IMR-90 (cell line): ENCODE measurements around the gene GSTT4. TPM values are rescaled to one million over a fixed set of nuclear protein-coding genes. Genes with fewer than 3 reads are reported as not detected.

Experiments used
- ATAC-seq: fragments of 200-7000 bp; cut with Tn5 transposase; 2 replicates; pipeline ENCODE4 v1.9.1; 2020; ENCODE audit warnings: low read depth, mild to moderate bottlenecking, moderate library complexity
- BruUV-seq: library from RNA; stranded (reverse); fragments of 400-500 nt; replicated peaks from 2 replicates; lab custom pipeline; 2021; lab: Mats Ljungman, UMichigan
- CTCF ChIA-PET: fragments of 300-600 bp; formaldehyde crosslinking; extraction: SDS; loops from one replicate; lab custom pipeline; 2021; ENCODE audit warnings: antibody characterized with exemption; lab: Yijun Ruan, JAX
- POLR2A ChIA-PET: fragments of 300-600 bp; sonication (Branson Sonifier 250); formaldehyde crosslinking; loops from one replicate; lab custom pipeline; 2022; ENCODE audit warnings: antibody characterized with exemption; ENCODE audit not compliant: unreplicated experiment; lab: Charles Lee
- DNase-seq: peaks from one replicate; pipeline ENCODE4 v3.0.0; 2013
- H2AFZ ChIP-seq: replicated peaks from 2 replicates; pipeline ENCODE3; 2013; ENCODE audit warnings: low read length, mild to moderate bottlenecking; ENCODE audit not compliant: poor library complexity
- H2AK5ac ChIP-seq: 2 replicates; pipeline ENCODE4 v1.6.1; 2013; ENCODE audit warnings: low read depth, low read length, inconsistent platforms
- H2AK9ac ChIP-seq: replicated peaks from 2 replicates; pipeline ENCODE3; 2013; ENCODE audit warnings: mild to moderate bottlenecking, low read depth, low read length, moderate library complexity; ENCODE audit not compliant: poor library complexity
- H2BK120ac ChIP-seq: 2 replicates; pipeline ENCODE4 v1.6.1; 2013; ENCODE audit warnings: low read depth, low read length, inconsistent platforms
- H2BK15ac ChIP-seq: 3 replicates; pipeline ENCODE4 v1.6.1; 2013; ENCODE audit warnings: low read depth, low read length, inconsistent platforms
- H2BK20ac ChIP-seq: 2 replicates; pipeline ENCODE4 v1.6.1; 2013; ENCODE audit warnings: low read depth, mild to moderate bottlenecking, inconsistent platforms, low read length, moderate library complexity
- H2BK5ac ChIP-seq: 2 replicates; pipeline ENCODE4 v1.6.1; 2013; ENCODE audit warnings: mild to moderate bottlenecking, low read depth, low read length, inconsistent platforms; ENCODE audit not compliant: poor library complexity, severe bottlenecking
- H3K14ac ChIP-seq: replicated peaks from 2 replicates; pipeline ENCODE4 v1.6.1; 2013; ENCODE audit warnings: low read depth, low read length, inconsistent platforms
- H3K18ac ChIP-seq: 2 replicates; pipeline ENCODE4 v1.6.1; 2013; ENCODE audit warnings: low read depth, low read length, control low read depth
- H3K23ac ChIP-seq: 2 replicates; pipeline ENCODE4 v1.6.1; 2013; ENCODE audit warnings: low read depth, low read length, inconsistent platforms
- H3K27ac ChIP-seq: 2 replicates; pipeline ENCODE4 v1.5.1; 2013; ENCODE audit warnings: mild to moderate bottlenecking, control low read depth, low read length; ENCODE audit not compliant: insufficient read depth
- H3K27me3 ChIP-seq: 2 replicates; pipeline ENCODE4 v1.6.1; 2013; ENCODE audit warnings: low read length; ENCODE audit not compliant: control insufficient read depth, insufficient read depth
- H3K36me3 ChIP-seq: 2 replicates; pipeline ENCODE4 v1.6.1; 2013; ENCODE audit warnings: low read length, mixed read lengths; ENCODE audit not compliant: control insufficient read depth, insufficient read depth
- H3K4ac ChIP-seq: 2 replicates; pipeline ENCODE4 v1.6.1; 2013; ENCODE audit warnings: low read depth, low read length, inconsistent platforms
- H3K4me1 ChIP-seq: 2 replicates; pipeline ENCODE4 v1.6.1; 2013; ENCODE audit warnings: low read length, mixed read lengths; ENCODE audit not compliant: control insufficient read depth, insufficient read depth
- H3K4me2 ChIP-seq: 2 replicates; pipeline ENCODE4 v1.6.1; 2013; ENCODE audit warnings: low read depth, mild to moderate bottlenecking, control low read depth, low read length, moderate library complexity
- H3K4me3 ChIP-seq: 2 replicates; pipeline ENCODE4 v1.5.1; 2013; ENCODE audit warnings: low read depth, mild to moderate bottlenecking, control low read depth, low read length, moderate library complexity; ENCODE audit not compliant: insufficient read depth
- H3K56ac ChIP-seq: 2 replicates; pipeline ENCODE4 v1.6.1; 2013; ENCODE audit warnings: low read length, inconsistent platforms; ENCODE audit not compliant: insufficient read depth; ENCODE audit errors: extremely low read depth
- H3K79me1 ChIP-seq, 2 experiments: 2 replicates each; pipeline ENCODE4 v1.6.1; 2013; ENCODE audit warnings: low read length in 2 of 2, inconsistent platforms in 1 of 2, low read depth in 1 of 2
- H3K9ac ChIP-seq: 2 replicates; pipeline ENCODE4 v1.6.1; 2013; ENCODE audit warnings: low read depth, low read length, control low read depth
- H3K9me1 ChIP-seq: 2 replicates; pipeline ENCODE4 v1.6.1; 2013; ENCODE audit warnings: low read length, inconsistent platforms; ENCODE audit not compliant: insufficient read depth
- H3K9me3 ChIP-seq: 2 replicates; pipeline ENCODE4 v1.6.1; 2013; ENCODE audit warnings: low read length; ENCODE audit not compliant: control insufficient read depth, insufficient read depth
- H4K20me1 ChIP-seq: 2 replicates; pipeline ENCODE4 v1.6.1; 2013; ENCODE audit warnings: low read length, inconsistent platforms; ENCODE audit not compliant: insufficient read depth
- H4K5ac ChIP-seq: 2 replicates; pipeline ENCODE4 v1.6.1; 2013; ENCODE audit warnings: mild to moderate bottlenecking, low read depth, low read length, control low read depth
- H4K8ac ChIP-seq, 2 experiments: 2 replicates each; pipeline ENCODE4 v1.6.1; 2013; ENCODE audit warnings: low read depth in 2 of 2, low read length in 2 of 2, control low read depth in 1 of 2, inconsistent platforms in 1 of 2
- H4K91ac ChIP-seq: 2 replicates; pipeline ENCODE4 v1.6.1; 2013; ENCODE audit warnings: low read depth, low read length, inconsistent platforms; ENCODE audit not compliant: insufficient read depth
- MXI1 ChIP-seq: IDR thresholded peaks from 2 replicates; pipeline ENCODE4 v1.6.1; 2012; ENCODE audit warnings: low read depth, mild to moderate bottlenecking, low read length, moderate library complexity, borderline replicate concordance
- RAD21 ChIP-seq: IDR thresholded peaks from 2 replicates; pipeline ENCODE4 v1.6.1; 2012; ENCODE audit warnings: low read length, improper control_type of control experiment
- RCOR1 ChIP-seq: IDR thresholded peaks from 2 replicates; pipeline ENCODE4 v1.6.1; 2012; ENCODE audit warnings: mild to moderate bottlenecking, low read length, improper control_type of control experiment; ENCODE audit not compliant: insufficient replicate concordance
- WGBS, 2 experiments: methylation state at CpG; one replicate each; pipeline versions ENCODE4 v1.1.5 to v1.1.7; 2013; ENCODE audit warnings: missing lambda C conversion rate in 2 of 2; ENCODE audit not compliant: insufficient read length in 1 of 2; ENCODE audit errors: extremely low coverage in 2 of 2; 5-methylcytosine and 5-hydroxymethylcytosine counted together
- dilution Hi-C: fragments of 300-500 bp; cut with HindIII; formaldehyde crosslinking; loops from one replicate; pipeline ENCODE4 v1.14.3; 2018; ENCODE audit warnings: low sequenced_read_pairs; ENCODE audit not compliant: unreplicated experiment
- in situ Hi-C: fragments of 300-500 bp; cut with MboI; formaldehyde crosslinking; loops from 3 replicates; pipeline ENCODE4 v1.14.3; 2019; ENCODE audit warnings: low sequenced_read_pairs, inconsistent platforms, mixed read lengths
- intact Hi-C: fragments of 100-400 bp; cut with micrococcal nuclease; formaldehyde crosslinking; loops from 2 replicates; pipeline ENCODE4 v1.10.0; 2022
- polyA plus RNA-seq, 3 experiments: library from polyadenylated mRNA; depleted of rRNA; stranded (reverse); fragments of >200 nt; gene quantifications; 2 replicates each; pipeline ENCODE4 v1.2.3, GENCODE V29; 2012; ENCODE audit warnings: low replicate concordance in 1 of 3
- total RNA-seq: library from RNA; depleted of rRNA; stranded (reverse); fragments of >200 nt; gene quantifications from 2 replicates; pipeline ENCODE4 v1.2.3, GENCODE V29; 2012

Gene GSTT4
- total and polyA plus RNA-seq, 2 of the 4 experiments (the other 2 are of a cell fraction): not detected

- no peak overlapping the region for H3K4ac ChIP-seq
- no peak overlapping the region for H4K8ac ChIP-seq
- no peak overlapping the region for H2BK120ac ChIP-seq
- no peaks in the 10 kb centered on the region for H3K36me3 ChIP-seq
- BruUV-seq: no TSS peak
- intact Hi-C loops: no loop called here
- no peak overlapping the region for H2AFZ ChIP-seq
- WGBS, 2 experiments: 88% methylated on average over 2 of the region's 10 CpGs; no CpG with 5 or more reads in 1 of the 2 experiments
- H2AK9ac ChIP-seq: no peak overlapping the region
- no peak overlapping the region for H3K56ac ChIP-seq
- no peak overlapping the region for H2AK5ac ChIP-seq
- POLR2A ChIA-PET: no interaction called here
- no peaks in the 10 kb centered on the region for H3K4me1 ChIP-seq
- H3K18ac ChIP-seq: no peak overlapping the region
- no peak overlapping the region for H3K23ac ChIP-seq
- DNase-seq (no peak), ATAC-seq (no peak)
- H3K4me3 ChIP-seq: no peak overlapping the region
- H3K27ac ChIP-seq: no peak overlapping the region
- dilution Hi-C loops: no loop called here
- no peak overlapping the region for H2BK20ac ChIP-seq
- CTCF ChIA-PET: no interaction called here
- no peaks in the 10 kb centered on the region for H3K9me1 ChIP-seq
- H3K27me3 ChIP-seq: no peaks in the 10 kb centered on the region; the same call in 1 of the 2 replicates
- no peak for TF ChIP-seq RAD21
- no peak for TF ChIP-seq RCOR1
- TF ChIP-seq MXI1: no peak
- H3K4me2 ChIP-seq: no peak overlapping the region
- in situ Hi-C loops: no loop called here
- H3K79me1 ChIP-seq: peaks cover 0 to under 1% of the 10 kb centered on the region in 2 experiments; a peak in 2 of 4 replicates
- H3K9me3 ChIP-seq: no peaks in the 10 kb centered on the region
- H3K14ac ChIP-seq: no peak overlapping the region
- no peak overlapping the region for H2BK15ac ChIP-seq
- no peak overlapping the region for H2BK5ac ChIP-seq
- no peak overlapping the region for H3K9ac ChIP-seq
- no peaks in the 10 kb centered on the region for H4K20me1 ChIP-seq
- H4K91ac ChIP-seq: no peak overlapping the region
- H4K5ac ChIP-seq: no peak overlapping the region
These were observed 1.1 kb upstream of the GSTT4 start for GRCh38 chr22:24006207-24006913.
